Brain microvascular endothelial cell (primary cell): Measurements from ENCODE around the gene SUSD3.

Experiments used
- DNase-seq: peaks from one replicate; pipeline ENCODE4 v3.0.0-alpha.2; 2020
- H3K27ac ChIP-seq: fragments of 250-450 bp; sonication (Bioruptor Pico); 2 replicates; pipeline ENCODE4 v1.5.1; 2020; ENCODE audit warnings: mild to moderate bottlenecking, moderate library complexity
- H3K27me3 ChIP-seq: fragments of 250-450 bp; sonication (Bioruptor Pico); replicated peaks from 2 replicates; pipeline ENCODE4 v1.5.1; 2020; ENCODE audit warnings: mild to moderate bottlenecking
- H3K36me3 ChIP-seq: fragments of 250-450 bp; sonication (Bioruptor Pico); replicated peaks from 2 replicates; pipeline ENCODE4 v1.5.1; 2020; ENCODE audit warnings: mild to moderate bottlenecking
- H3K4me3 ChIP-seq: 2 replicates; pipeline ENCODE4 v1.5.1; 2011; ENCODE audit warnings: low read depth, mild to moderate bottlenecking, control low read depth, low read length, moderate library complexity
- CTCF ChIP-seq: IDR thresholded peaks from 2 replicates; pipeline ENCODE4 v1.5.1; 2011; ENCODE audit warnings: low read depth, mild to moderate bottlenecking, moderate library complexity, low read length, control low read depth, inconsistent platforms; ENCODE audit errors: missing control alignments
- in situ Hi-C: cut with HindIII; loops from 2 replicates; pipeline ENCODE4 v1.10.0; 2017; ENCODE audit warnings: low sequenced_read_pairs, low pct_ligation_motif_present

SUSD3 gene

GRCh38 chr9:93066978-93067603, 8.6 kb downstream of the SUSD3 start:
- Histone ChIP-seq H3K27me3 (no peaks in the 10 kb centered on the region), H3K4me3 (no peak overlapping the region), H3K36me3 (no peaks in the 10 kb centered on the region), H3K27ac (no peak overlapping the region)
- DNase-seq, result no peak
- TF ChIP-seq CTCF, result no peak
- in situ Hi-C loops, result no loop called here

GRCh38 chr9:93068956-93069355, 10.5 kb downstream of the SUSD3 start:
- no peaks in the 10 kb centered on the region for H3K36me3 ChIP-seq
- no peak overlapping the region for H3K4me3 ChIP-seq
- no peak overlapping the region for H3K27ac ChIP-seq
- no peak for TF ChIP-seq CTCF
- in situ Hi-C loops, result no loop called here
- DNase-seq, result no peak
- H3K27me3 ChIP-seq, result no peaks in the 10 kb centered on the region

GRCh38 chr9:93071464-93071863, 13.0 kb downstream of the SUSD3 start:
- no peak for DNase-seq
- TF ChIP-seq CTCF, result no peak
- Histone ChIP-seq H3K27me3 (no peaks in the 10 kb centered on the region), H3K27ac (no peak overlapping the region), H3K36me3 (no peaks in the 10 kb centered on the region), H3K4me3 (no peak overlapping the region)
- in situ Hi-C loops, result no loop called here

GRCh38 chr9:93072383-93072795, 13.9 kb downstream of the SUSD3 start:
- TF ChIP-seq CTCF, result no peak
- Histone ChIP-seq H3K27me3 (no peaks in the 10 kb centered on the region), H3K4me3 (no peak overlapping the region), H3K36me3 (no peaks in the 10 kb centered on the region), H3K27ac (no peak overlapping the region)
- in situ Hi-C loops, result no loop called here
- DNase-seq, result no peak

- Histone ChIP-seq H3K36me3 (no peaks in the 10 kb centered on the region), H3K4me3 (no peak overlapping the region), H3K27me3 (no peaks in the 10 kb centered on the region), H3K27ac (no peak overlapping the region)
- TF ChIP-seq CTCF, result no peak
- no peak for DNase-seq
- in situ Hi-C loops, result no loop called here
Measured at GRCh38 chr9:93076101-93076791, 17.7 kb downstream of the SUSD3 start.

- no peak overlapping the region for H3K4me3 ChIP-seq
- H3K27me3 ChIP-seq, result no peaks in the 10 kb centered on the region
- H3K27ac ChIP-seq, result no peak overlapping the region
- no peak for DNase-seq
- H3K36me3 ChIP-seq, result no peaks in the 10 kb centered on the region
- in situ Hi-C loops, result no loop called here
- no peak for TF ChIP-seq CTCF
Measured at GRCh38 chr9:93076792-93077128, 18.3 kb downstream of the SUSD3 start.
